GM12865 (cell line): ENCODE measurements around the gene GALK2.
"Not testable (repeated sequence)": the region's sequence is repeated elsewhere in the genome, so short reads cannot be mapped to it uniquely, and the experiment has no call there.

Source experiments
- DNase-seq: peaks from one replicate; pipeline ENCODE4 v3.0.0; 2010; ENCODE audit warnings: low read depth
- H3K4me3 ChIP-seq: 2 replicates; pipeline ENCODE4 v1.5.1; 2011; ENCODE audit warnings: mild to moderate bottlenecking, low read depth, low read length, control low read depth
- TF ChIP-seq, protein P1 (sequence below): IDR thresholded peaks from 2 replicates; pipeline ENCODE4 v1.5.1; 2011; ENCODE audit warnings: low read length, control low read depth, low read depth, inconsistent platforms; ENCODE audit not compliant: insufficient read depth; ENCODE audit errors: missing control alignments

The GALK2 gene

DNA sequence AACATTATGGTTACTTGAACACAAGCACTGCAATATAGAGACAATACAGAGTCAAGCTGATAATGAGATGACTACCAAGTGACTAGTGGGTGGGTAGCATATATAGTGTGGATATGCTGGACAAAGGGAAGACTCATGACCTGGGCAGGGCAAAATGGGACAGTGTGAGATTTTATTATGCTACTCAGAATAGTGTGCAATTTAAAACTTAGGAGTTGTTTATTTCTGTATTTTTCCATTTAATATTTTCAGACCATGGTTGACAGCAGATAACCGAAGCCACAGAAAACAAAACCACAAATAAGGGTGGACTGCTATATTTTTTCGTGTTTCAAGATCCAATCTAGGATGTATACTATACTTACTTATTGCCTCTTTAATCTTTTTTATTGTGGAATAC lies 19.6 kb downstream of the GALK2 start:
- H3K4me3 ChIP-seq: no peak overlapping the region
- DNase-seq: no peak
- TF ChIP-seq, protein P1, sequence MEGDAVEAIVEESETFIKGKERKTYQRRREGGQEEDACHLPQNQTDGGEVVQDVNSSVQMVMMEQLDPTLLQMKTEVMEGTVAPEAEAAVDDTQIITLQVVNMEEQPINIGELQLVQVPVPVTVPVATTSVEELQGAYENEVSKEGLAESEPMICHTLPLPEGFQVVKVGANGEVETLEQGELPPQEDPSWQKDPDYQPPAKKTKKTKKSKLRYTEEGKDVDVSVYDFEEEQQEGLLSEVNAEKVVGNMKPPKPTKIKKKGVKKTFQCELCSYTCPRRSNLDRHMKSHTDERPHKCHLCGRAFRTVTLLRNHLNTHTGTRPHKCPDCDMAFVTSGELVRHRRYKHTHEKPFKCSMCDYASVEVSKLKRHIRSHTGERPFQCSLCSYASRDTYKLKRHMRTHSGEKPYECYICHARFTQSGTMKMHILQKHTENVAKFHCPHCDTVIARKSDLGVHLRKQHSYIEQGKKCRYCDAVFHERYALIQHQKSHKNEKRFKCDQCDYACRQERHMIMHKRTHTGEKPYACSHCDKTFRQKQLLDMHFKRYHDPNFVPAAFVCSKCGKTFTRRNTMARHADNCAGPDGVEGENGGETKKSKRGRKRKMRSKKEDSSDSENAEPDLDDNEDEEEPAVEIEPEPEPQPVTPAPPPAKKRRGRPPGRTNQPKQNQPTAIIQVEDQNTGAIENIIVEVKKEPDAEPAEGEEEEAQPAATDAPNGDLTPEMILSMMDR: no peak

GRCh38 chr15:49190586-49190985 lies 20.5 kb downstream of the GALK2 start:
- TF ChIP-seq, protein P1: no peak
- no peak overlapping the region for H3K4me3 ChIP-seq
- no peak for DNase-seq

- no peak overlapping the region for H3K4me3 ChIP-seq
- TF ChIP-seq, protein P1: no peak
- DNase-seq: no peak
These were observed 21.8 kb downstream of the GALK2 start for GRCh38 chr15:49191892-49192291.

DNA sequence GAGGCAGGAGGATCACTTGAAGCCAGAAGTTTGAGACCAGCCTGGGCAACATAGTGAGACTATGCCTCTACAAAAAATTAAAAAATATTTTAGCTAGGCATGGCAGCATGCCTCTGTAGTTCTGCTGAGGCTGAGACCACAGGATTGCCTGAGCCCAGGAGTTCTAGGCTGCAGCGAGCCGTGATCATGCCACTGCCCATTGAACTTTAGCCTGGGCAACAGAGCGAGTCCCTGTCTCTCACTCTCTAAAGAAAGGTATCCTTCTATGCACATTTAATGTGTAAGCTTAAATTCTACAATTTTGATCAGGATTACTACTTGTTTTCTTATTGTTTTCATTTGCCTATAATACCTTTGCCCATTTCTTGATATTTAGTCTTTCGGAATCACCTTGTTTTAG lies 26.8 kb downstream of the GALK2 start:
- TF ChIP-seq, protein P1: no peak
- no peak for DNase-seq
- no peak overlapping the region for H3K4me3 ChIP-seq

DNA sequence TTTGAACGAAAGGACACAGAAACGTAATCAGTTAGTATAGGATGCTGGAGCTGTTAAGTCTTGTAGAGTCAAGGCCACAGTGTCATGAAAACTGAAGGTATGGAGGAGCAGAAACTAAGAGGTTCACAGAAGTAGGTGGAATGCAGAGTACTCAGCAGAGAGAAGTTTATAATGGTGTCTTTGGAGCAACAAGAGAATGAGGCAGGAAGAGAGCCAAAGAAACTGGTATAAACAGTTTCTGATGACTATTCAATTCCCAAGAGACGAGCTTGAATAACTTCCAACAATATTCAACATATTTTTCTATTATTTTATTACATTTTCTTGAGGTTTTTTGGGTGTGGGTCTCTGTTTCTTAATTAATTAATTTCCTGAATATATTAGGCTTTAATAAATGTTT lies 29.6 kb downstream of the GALK2 start:
- no peak for DNase-seq
- no peak overlapping the region for H3K4me3 ChIP-seq
- TF ChIP-seq, protein P1: no peak

DNA sequence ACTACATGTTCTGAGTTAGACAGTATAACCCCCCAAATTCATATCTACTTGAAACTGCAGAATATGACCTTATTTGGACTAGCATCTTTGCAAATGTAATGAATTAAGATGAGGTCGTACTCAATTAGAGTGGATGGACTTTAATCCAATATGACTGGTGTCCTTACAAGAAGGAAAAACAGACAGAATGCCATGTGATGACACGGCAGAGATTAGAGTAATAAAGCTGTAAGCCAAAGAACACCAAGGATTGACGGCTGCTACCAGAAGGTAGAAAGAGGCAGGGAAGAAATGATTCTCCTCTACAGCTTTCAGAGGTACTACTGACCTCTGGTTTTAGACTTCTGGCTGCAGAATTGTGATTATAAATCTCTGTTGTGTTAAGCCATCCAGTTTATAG lies 30.3 kb downstream of the GALK2 start:
- no peak overlapping the region for H3K4me3 ChIP-seq
- DNase-seq: no peak
- TF ChIP-seq, protein P1: no peak

DNA sequence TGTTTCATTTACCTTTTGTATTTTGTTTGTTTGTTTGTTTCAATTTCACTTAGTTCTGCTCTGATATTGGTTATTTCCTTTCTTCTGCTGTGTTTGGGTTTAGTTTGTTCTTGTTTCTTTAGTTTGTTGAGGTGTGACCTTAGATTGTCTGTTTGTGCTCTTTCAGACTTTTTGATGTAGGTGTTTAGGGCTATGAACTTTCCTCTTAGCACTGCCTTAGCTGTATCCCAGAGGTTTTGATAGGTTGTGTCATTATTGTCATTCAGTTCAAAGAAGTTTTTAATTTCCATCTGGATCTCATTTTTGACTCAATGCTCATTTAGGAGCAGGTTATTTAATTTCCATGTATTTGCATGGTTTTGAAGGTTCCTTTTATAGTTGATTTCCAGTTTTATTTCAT lies 38.1 kb downstream of the GALK2 start:
- H3K4me3 ChIP-seq, DNase-seq: not testable (repeated sequence)
